T-helper 2 cell (primary cell): ENCODE data around the gene AP2A2.

Experiments
- DNase-seq, 5 experiments: peaks; one replicate each; pipeline versions ENCODE4 v3.0.0 to v3.0.0-alpha.2; 2012 to 2022

AP2A2 gene

GRCh38 chr11:1031121-1031899 lies 105.6 kb downstream of the AP2A2 start:
- no peak for DNase-seq

DNA sequence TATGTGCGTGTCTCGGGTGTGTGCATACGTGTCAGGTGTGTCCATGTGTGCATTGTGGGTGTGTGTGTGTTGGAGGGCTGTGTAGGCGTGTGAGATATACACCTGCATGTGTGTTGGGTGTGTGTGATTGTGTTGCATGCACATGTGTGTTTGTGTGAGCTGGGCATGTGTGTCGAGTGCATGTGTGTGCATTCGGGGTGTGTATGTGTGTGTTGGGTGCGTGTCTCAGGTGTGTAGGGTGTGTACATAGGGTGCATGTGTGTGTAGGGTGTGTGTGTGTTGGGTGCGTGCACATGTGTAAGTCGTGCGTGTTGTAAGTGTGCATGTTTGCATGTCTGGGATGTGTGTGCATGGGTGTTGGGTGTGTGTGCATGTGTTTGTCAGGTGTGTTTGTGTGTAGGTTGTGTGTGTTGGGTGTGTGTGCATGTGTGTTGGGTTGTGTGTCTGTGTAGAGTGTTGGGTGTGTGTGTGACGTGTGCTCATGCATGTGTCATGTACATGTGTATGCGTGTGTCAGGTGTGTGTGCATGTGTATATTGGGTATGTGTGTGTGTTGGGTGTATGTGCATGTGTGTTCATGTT lies 106.7 kb downstream of the AP2A2 start:
- DNase-seq, result no peak

GRCh38 chr11:1033016-1033798 lies 107.5 kb downstream of the AP2A2 start:
- no peak for DNase-seq

DNA sequence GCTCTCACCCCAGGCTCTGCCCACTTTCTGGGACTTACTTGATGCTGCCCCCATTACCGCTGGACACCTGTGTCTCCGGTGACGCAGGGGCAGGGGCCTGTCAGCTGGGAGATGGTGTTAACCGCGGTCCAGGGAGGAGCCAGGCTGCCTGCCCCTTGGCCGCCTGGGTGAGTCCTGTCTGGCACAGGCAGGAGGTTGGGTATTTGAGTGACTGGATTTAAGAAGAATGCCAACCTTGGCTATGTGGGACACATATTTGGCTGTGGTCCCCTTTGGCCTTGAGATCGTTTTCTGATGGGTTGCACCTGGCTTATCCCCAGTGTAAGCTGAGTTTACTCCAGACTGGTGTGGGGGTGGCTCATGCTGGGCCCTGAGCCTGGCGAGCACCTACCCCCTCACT lies 108.3 kb downstream of the AP2A2 start:
- DNase-seq, result no peak

- DNase-seq, result no peak
Observed at GRCh38 chr11:1034456-1035295, 109.0 kb downstream of the AP2A2 start.

GRCh38 chr11:1035577-1036283 lies 110.1 kb downstream of the AP2A2 start:
- DNase-seq, result no peak

DNA sequence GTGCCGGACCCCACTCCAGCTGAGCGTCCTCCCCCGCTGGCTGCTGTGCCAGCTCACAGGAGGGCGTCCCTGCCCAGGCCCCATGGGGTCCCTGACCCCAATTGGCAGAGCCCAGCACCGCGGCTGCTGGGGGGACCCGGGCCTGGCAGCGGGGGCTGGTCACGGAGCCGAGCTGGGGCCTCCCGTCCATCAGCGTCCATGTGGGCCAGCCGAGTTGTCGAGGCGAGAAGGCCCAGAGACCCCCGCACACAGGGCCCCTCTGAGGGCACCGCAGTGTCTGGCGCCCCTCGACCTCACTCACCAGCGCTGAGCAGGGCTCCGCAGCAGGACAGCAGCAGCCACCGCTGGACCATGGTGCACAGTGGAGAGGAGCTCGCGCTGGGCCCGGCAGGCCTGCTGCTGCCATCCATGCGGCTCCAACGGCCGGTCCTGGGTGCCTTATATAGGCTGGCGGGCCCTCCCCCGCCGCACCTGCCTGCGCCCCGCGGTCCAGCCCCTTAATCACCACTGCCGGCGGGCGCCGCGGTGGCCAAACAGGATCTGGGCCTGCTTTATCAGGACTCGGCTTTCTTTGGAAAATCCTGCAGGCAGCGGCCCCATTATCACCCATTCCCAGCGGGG lies 110.7 kb downstream of the AP2A2 start, which contains the start of gene MUC6:
TSS of gene MUC6 (minus strand) at position 416 of the 621 bp plus-strand sequence. CDS start at position 353, 63 bp downstream.
- no peak for DNase-seq

DNA sequence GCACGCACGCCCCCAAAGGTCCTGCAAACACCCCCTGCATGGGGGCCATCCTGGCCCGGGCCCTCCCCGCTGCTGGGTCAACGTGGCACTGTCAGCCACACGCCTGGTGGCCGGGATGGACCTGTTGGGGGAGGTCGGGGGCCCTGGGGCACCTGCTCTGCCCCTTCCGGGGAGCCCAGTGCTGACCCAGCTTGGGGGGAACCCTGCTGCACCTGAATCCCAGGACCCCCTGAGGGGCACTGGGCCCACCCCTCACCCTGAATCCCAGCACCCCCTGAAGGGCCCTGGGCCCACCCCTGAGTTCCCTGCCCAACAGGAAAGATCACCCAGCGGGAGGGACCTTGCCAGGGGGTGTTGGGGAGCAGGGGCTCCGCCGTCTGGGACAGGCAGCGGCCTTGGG lies 111.3 kb downstream of the AP2A2 start:
- no peak for DNase-seq

DNA sequence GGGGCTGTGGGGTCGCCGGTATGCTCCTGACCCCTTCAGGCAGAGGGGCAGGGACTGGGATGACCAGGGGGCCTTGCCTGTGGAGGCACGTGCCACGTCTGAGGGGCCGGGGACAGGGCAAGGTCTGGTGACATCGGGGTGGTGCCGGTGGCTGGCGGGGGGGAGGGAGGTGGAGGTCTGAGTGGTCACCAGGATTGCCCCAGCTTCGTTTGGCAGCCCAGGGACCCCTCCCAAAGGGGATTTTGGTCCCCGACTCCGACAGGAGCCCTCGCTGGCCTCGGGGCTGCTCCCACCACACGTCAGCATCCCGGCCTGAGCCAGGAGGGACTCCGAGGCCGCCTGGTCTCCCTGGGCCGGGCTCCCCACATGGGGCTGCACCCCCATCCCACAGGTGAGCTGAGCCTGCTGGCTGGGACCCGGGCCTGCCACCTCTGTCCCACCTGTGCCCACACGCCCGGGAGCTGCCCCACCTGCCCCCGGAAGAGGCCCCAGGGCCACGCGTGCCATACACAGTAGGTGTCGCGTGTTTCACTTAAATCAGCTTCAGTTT lies 111.9 kb downstream of the AP2A2 start:
- no peak for DNase-seq

- DNase-seq, result no peak
Observed at GRCh38 chr11:1038361-1038760, 112.7 kb downstream of the AP2A2 start.

DNA sequence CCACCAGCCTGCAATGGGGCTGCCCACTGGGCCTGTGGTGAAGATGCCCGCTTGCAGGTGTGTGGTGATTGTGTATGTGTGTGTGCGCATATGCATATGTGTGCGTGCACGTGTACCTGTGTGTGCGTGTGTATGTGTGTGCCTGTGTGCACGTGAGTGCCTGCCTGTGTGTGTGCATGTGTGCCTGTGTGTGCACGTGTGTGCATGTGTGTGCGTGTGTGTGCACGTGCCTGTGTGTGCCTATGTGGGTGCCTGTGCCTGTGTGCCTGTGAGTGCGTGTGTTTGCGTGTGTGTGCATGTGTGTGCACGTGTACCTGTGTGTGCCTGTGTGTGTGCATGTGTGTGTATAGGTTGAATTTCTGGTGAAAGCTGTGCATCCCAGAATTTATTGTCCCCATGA lies 113.3 kb downstream of the AP2A2 start:
- no peak for DNase-seq

DNA sequence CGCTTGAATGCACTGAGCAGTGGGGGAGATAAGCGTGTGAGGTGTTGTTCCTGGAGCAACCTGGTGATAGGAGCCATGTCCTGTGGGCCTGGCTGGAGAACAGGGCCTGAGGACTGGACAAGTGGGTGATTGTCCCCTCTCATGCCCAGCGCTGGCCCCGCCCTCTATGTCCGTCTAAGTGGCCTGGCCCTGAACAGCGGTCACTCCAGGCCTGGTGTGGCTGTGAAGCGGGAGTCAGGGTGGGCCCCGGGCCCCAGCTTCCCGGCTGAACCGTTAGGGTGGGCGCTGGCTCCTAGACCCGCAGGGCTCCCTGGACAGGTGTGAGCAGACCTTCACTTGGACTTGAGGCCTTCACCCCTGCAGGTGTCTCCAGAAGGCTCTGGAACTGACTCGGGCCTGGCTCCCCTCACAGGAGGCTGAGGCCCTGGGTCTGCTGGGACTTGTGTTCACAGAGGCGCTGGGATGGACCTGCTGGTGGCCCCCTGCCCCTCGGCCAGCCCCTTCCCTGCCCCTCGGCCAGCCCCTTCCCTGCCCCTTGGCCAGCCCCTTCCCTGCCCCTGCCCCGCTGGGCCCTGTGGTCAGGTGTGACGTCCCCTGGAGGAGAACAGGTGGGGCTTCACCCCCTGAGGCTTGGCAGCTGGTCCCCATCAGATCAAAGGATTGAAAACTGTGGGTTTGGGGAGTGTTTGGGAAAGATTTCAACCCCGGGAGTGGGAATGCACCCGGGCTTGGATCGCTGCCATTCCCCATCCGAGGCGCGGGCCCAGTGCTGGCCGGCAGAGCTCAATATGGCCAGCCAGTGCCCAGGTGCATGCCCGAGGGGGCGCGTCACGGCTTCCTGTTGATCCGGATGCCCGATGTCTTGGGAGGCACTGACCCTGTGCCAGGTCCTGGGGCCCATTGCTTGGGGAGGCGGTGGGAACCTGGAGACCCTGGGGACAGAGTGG lies 114.1 kb downstream of the AP2A2 start:
- DNase-seq, result no peak

GRCh38 chr11:1040428-1041148 lies 114.9 kb downstream of the AP2A2 start:
- DNase-seq, result no peak

DNA sequence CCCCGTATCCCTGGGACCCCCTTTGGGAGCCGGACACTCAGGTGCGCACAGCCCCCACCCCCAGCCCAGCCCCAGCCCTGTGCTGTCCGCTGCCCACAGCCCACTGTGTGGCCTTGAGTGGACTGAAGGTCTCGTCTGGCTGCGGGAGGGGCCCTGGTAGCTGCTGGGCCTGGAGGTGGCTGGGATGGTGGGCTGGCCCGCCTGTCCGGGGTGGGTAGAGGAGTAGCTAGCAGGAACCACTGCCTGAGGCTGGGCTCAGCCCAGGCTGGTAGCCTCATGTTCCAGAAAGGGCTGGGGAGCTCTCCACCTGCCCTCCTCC lies 115.4 kb downstream of the AP2A2 start:
- no peak for DNase-seq

DNA sequence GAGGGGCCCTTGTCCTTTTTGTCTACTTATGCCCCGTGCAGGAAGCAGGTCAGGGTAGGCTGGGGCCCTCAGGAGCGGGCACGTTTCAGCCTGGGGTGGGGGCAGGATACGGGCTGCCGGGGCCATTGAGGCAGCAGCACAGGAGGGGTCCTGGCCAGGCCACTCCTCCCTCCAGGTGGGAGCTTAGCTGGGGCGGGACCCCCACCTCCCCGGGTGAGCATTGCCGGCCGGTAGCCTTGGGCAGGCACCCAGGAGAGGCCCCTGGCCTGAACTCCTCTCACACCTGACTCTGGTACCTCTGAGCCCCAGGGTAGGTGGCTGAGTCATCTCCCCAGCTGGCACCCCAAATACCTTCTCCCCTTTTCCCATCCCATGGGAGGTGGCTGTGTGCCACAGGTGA lies 115.8 kb downstream of the AP2A2 start:
- peak in 1 of 5 experiments; percentile 2 for DNase-seq

DNA sequence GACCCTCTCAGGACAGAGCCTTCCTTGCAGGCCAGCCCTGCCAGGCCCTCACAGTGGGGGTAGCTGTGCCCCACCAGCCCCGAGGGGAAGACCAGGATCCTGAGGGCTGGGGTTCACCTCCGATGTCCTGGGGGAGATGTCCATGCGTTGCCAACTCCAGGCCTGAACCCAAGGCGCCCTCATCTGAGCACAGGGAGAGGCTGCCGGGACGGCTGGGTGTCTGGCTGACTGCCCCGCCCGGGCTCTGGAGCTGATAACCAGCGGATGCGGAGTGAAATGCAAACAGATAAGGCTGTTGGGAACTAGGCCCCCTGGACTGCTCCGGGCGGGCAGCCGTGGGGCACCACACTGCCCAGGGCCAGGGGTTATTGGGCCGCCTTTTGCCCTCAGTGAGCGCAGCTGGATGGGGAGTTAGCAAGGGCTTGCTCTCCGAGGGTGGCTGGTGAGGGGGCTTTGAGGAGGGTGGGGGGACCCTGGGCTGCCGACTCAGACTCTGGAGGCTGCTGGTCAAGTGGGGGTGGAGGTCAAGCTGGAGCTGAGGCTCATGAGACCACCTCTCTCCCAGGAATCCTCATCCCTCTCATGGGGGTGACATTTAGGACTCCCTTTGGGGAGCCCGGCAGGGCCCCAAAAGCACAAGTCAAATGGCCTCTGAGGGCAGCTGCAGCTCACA lies 116.4 kb downstream of the AP2A2 start:
- peak in 1 of 5 experiments; percentile 3 for DNase-seq

GRCh38 chr11:1042626-1043562 lies 117.2 kb downstream of the AP2A2 start:
- DNase-seq, result peak in 1 of 5 experiments; percentile 2
